HepG2 (cell line): ENCODE results near the gene OR2V2. TPM values are rescaled to one million over a fixed set of nuclear protein-coding genes. Genes with fewer than 3 reads are reported as not detected.
A peak's percentile ranks its signal among the peaks of the same experiment; 100 is the strongest.

Source experiments
- CC2D1A ChIP-seq: sonication (generic); formaldehyde crosslinking; IDR thresholded peaks from 2 replicates; pipeline ENCODE4 v1.8.1; 2023; ENCODE audit warnings: mild to moderate bottlenecking, missing genetic modification reagents
- CENPT ChIP-seq: sonication (generic); formaldehyde crosslinking; IDR thresholded peaks from 2 replicates; pipeline ENCODE4 v1.8.0; 2022; ENCODE audit warnings: low read depth, mild to moderate bottlenecking, moderate library complexity, missing genetic modification reagents
- CREB1 ChIP-seq, 2 experiments: fragments of 450-650 bp in 1 of 2; IDR thresholded peaks; 2 replicates each; pipeline ENCODE4 v1.6.1; 2016 to 2017; ENCODE audit warnings: control low read depth in 1 of 2, mild to moderate bottlenecking in 1 of 2, missing compliant biosample characterization in 1 of 2, missing genetic modification characterization in 1 of 2
- ELF3 ChIP-seq: IDR thresholded peaks from 2 replicates; pipeline ENCODE4 v1.6.1; 2016; ENCODE audit warnings: missing genetic modification reagents, missing compliant biosample characterization
- FOSL2 ChIP-seq: sonication (generic); formaldehyde crosslinking; IDR thresholded peaks from 2 replicates; pipeline ENCODE4 v1.4.0; 2020; ENCODE audit warnings: missing genetic modification reagents
- HDAC2 ChIP-seq: sonication (generic); formaldehyde crosslinking; IDR thresholded peaks from 2 replicates; pipeline ENCODE4 v1.4.0; 2020; ENCODE audit warnings: missing genetic modification reagents
- MIXL1 ChIP-seq: IDR thresholded peaks from 2 replicates; pipeline ENCODE4 v1.6.1; 2016
- TMF1 ChIP-seq: sonication (generic); formaldehyde crosslinking; IDR thresholded peaks from 2 replicates; pipeline ENCODE4 v1.8.1; 2022; ENCODE audit warnings: low read depth, missing genetic modification reagents
- ZC3H4 ChIP-seq: sonication (generic); formaldehyde crosslinking; IDR thresholded peaks from 2 replicates; pipeline ENCODE4 v1.4.0; 2020; ENCODE audit warnings: missing genetic modification reagents, borderline replicate concordance
- ZFX ChIP-seq: sonication (generic); formaldehyde crosslinking; IDR thresholded peaks from 2 replicates; pipeline ENCODE4 v1.4.0; 2020; ENCODE audit warnings: mild to moderate bottlenecking, low read depth, missing genetic modification reagents, moderate library complexity
- ZNF629 ChIP-seq: sonication (generic); formaldehyde crosslinking; conservative IDR thresholded peaks from 2 replicates; pipeline ENCODE4 v1.5.0; 2020; ENCODE audit warnings: missing genetic modification reagents
- polyA plus RNA-seq, 8 experiments: library from polyadenylated mRNA; depleted of rRNA in 3 of 8; stranded (reverse) in 7 of 8; unstranded in 1 of 8; fragments of >200 nt; fragmentation: Illumina TruSeq in 4 of 8; extraction: Trizol in 4 of 8; gene quantifications; 2 replicates each; pipeline versions ENCODE4 v1.2.1 to v1.2.3, GENCODE V29; 2011 to 2016; ENCODE audit warnings: low read depth in 4 of 8, missing spikeins in 1 of 8, mixed read lengths in 1 of 8; ENCODE audit not compliant: insufficient read depth in 1 of 8
- total RNA-seq, 5 experiments: library from RNA; depleted of rRNA; stranded (reverse); fragments of >200 nt; fragmentation: Illumina TruSeq; extraction: Trizol; gene quantifications; 2 replicates each; pipeline ENCODE4 v1.2.3, GENCODE V29; 2016; ENCODE audit warnings: low read depth in 1 of 5
- TF ChIP-seq, protein P1 (sequence below): sonication (generic); formaldehyde crosslinking; IDR thresholded peaks from 2 replicates; pipeline ENCODE4 v1.4.0; 2020; ENCODE audit warnings: mild to moderate bottlenecking, low read depth, missing genetic modification reagents
- TF ChIP-seq, protein P2 (sequence below): sonication (generic); formaldehyde crosslinking; IDR thresholded peaks from 2 replicates; pipeline ENCODE4 v1.9.0; 2022; ENCODE audit warnings: low read depth, missing genetic modification reagents
- TF ChIP-seq, protein P3 (sequence below): sonication (generic); formaldehyde crosslinking; IDR thresholded peaks from 2 replicates; pipeline ENCODE4 v1.5.1; 2020; ENCODE audit warnings: missing genetic modification reagents, mild to moderate bottlenecking, borderline replicate concordance
- TF ChIP-seq, protein P4 (sequence below): sonication (generic); formaldehyde crosslinking; IDR thresholded peaks from 2 replicates; pipeline ENCODE4 v1.4.0; 2020; ENCODE audit warnings: missing genetic modification reagents
- TF ChIP-seq, protein P5 (sequence below): IDR thresholded peaks from 2 replicates; pipeline ENCODE4 v1.4.0; 2020; ENCODE audit warnings: mild to moderate bottlenecking, missing genetic modification reagents

The OR2V2 gene
- total and polyA plus RNA-seq, 2 of the 13 experiments (the other 11 are each of a cell fraction or from before 2014, with no cell fraction given), result not detected

DNA sequence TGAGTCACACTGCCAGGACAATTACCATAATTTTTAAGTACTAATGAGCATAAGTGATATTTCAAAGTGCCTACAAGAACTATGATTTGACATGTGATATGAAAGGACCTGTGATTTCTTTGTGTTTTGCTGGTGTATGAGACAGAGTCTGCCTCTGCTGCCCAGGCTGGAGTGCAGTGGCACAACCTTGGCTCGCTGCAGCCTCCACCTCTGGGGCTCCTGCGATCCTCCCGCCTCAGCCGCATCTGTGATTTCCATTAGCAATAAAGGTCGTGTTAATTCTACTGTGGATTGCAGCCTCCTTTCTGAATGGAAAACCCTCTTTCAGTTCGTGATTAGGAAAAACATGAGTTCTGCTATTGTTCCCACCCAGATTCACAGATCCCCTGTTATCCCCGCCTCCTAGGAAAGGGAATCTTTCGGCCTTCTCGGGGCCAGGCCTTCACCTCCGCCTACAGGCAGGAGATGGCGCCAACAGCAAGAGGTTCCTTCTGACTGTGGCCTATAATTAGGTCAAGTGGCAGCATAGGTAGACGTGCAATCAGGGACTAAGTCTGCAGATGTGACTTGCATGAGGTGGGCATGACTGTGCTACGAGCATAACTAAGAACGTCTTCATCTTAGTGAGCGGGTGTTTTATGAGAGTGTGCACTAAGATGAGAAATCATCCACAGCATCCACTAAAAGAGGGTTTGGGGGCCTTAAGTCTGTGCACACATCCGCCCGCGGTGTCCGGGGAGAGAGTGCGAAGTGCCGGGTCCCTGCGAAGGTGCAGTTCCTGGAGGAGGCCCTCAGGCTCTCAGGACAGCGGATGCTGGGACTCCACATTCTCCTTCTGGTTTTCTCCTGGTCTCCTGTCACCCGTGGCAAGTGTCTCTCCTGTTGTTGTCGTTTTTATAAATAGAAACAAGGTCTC is 34.5 kb downstream of the OR2V2 start (continued):
- TF ChIP-seq, protein P1, sequence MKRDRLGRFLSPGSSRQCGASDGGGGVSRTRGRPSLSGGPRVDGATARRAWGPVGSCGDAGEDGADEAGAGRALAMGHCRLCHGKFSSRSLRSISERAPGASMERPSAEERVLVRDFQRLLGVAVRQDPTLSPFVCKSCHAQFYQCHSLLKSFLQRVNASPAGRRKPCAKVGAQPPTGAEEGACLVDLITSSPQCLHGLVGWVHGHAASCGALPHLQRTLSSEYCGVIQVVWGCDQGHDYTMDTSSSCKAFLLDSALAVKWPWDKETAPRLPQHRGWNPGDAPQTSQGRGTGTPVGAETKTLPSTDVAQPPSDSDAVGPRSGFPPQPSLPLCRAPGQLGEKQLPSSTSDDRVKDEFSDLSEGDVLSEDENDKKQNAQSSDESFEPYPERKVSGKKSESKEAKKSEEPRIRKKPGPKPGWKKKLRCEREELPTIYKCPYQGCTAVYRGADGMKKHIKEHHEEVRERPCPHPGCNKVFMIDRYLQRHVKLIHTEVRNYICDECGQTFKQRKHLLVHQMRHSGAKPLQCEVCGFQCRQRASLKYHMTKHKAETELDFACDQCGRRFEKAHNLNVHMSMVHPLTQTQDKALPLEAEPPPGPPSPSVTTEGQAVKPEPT (CRISPR knock-in tag), result no peak
- TF ChIP-seq, protein P2, sequence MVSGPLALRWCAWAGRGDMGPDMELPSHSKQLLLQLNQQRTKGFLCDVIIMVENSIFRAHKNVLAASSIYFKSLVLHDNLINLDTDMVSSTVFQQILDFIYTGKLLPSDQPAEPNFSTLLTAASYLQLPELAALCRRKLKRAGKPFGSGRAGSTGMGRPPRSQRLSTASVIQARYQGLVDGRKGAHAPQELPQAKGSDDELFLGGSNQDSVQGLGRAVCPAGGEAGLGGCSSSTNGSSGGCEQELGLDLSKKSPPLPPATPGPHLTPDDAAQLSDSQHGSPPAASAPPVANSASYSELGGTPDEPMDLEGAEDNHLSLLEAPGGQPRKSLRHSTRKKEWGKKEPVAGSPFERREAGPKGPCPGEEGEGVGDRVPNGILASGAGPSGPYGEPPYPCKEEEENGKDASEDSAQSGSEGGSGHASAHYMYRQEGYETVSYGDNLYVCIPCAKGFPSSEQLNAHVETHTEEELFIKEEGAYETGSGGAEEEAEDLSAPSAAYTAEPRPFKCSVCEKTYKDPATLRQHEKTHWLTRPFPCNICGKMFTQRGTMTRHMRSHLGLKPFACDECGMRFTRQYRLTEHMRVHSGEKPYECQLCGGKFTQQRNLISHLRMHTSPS, result no peak
- TF ChIP-seq ZFX (CRISPR knock-in tag) (peak; percentile 88), CC2D1A (CRISPR knock-in tag) (no peak), ZNF629 (CRISPR knock-in tag) (no peak), ELF3 (CRISPR knock-in tag) (0 out of 2 replicates have a peak, but pooled peaks have one; percentile 36), MIXL1 (CRISPR knock-in tag) (peak; percentile 90), CENPT (CRISPR knock-in tag) (no peak), HDAC2 (CRISPR knock-in tag) (peak; percentile 43; the same call in 1 of the 2 replicates), CREB1 (IDR thresholded peaks at IDR 0.05) (no peak), CREB1 (CRISPR knock-in tag; IDR thresholded peaks at IDR 0.05) (no peak), FOSL2 (CRISPR knock-in tag) (no peak; the same call in 1 of the 2 replicates), ZC3H4 (CRISPR knock-in tag) (no peak), TMF1 (CRISPR knock-in tag) (no peak)
- TF ChIP-seq, protein P3, sequence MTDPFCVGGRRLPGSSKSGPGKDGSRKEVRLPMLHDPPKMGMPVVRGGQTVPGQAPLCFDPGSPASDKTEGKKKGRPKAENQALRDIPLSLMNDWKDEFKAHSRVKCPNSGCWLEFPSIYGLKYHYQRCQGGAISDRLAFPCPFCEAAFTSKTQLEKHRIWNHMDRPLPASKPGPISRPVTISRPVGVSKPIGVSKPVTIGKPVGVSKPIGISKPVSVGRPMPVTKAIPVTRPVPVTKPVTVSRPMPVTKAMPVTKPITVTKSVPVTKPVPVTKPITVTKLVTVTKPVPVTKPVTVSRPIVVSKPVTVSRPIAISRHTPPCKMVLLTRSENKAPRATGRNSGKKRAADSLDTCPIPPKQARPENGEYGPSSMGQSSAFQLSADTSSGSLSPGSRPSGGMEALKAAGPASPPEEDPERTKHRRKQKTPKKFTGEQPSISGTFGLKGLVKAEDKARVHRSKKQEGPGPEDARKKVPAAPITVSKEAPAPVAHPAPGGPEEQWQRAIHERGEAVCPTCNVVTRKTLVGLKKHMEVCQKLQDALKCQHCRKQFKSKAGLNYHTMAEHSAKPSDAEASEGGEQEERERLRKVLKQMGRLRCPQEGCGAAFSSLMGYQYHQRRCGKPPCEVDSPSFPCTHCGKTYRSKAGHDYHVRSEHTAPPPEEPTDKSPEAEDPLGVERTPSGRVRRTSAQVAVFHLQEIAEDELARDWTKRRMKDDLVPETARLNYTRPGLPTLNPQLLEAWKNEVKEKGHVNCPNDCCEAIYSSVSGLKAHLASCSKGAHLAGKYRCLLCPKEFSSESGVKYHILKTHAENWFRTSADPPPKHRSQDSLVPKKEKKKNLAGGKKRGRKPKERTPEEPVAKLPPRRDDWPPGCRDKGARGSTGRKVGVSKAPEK, result no peak
- TF ChIP-seq, protein P4, sequence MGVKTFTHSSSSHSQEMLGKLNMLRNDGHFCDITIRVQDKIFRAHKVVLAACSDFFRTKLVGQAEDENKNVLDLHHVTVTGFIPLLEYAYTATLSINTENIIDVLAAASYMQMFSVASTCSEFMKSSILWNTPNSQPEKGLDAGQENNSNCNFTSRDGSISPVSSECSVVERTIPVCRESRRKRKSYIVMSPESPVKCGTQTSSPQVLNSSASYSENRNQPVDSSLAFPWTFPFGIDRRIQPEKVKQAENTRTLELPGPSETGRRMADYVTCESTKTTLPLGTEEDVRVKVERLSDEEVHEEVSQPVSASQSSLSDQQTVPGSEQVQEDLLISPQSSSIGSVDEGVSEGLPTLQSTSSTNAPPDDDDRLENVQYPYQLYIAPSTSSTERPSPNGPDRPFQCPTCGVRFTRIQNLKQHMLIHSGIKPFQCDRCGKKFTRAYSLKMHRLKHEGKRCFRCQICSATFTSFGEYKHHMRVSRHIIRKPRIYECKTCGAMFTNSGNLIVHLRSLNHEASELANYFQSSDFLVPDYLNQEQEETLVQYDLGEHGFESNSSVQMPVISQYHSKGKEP, result no peak
- TF ChIP-seq, protein P5, sequence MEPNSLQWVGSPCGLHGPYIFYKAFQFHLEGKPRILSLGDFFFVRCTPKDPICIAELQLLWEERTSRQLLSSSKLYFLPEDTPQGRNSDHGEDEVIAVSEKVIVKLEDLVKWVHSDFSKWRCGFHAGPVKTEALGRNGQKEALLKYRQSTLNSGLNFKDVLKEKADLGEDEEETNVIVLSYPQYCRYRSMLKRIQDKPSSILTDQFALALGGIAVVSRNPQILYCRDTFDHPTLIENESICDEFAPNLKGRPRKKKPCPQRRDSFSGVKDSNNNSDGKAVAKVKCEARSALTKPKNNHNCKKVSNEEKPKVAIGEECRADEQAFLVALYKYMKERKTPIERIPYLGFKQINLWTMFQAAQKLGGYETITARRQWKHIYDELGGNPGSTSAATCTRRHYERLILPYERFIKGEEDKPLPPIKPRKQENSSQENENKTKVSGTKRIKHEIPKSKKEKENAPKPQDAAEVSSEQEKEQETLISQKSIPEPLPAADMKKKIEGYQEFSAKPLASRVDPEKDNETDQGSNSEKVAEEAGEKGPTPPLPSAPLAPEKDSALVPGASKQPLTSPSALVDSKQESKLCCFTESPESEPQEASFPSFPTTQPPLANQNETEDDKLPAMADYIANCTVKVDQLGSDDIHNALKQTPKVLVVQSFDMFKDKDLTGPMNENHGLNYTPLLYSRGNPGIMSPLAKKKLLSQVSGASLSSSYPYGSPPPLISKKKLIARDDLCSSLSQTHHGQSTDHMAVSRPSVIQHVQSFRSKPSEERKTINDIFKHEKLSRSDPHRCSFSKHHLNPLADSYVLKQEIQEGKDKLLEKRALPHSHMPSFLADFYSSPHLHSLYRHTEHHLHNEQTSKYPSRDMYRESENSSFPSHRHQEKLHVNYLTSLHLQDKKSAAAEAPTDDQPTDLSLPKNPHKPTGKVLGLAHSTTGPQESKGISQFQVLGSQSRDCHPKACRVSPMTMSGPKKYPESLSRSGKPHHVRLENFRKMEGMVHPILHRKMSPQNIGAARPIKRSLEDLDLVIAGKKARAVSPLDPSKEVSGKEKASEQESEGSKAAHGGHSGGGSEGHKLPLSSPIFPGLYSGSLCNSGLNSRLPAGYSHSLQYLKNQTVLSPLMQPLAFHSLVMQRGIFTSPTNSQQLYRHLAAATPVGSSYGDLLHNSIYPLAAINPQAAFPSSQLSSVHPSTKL (CRISPR knock-in tag), result peak; percentile 32; the same call in 1 of the 2 replicates
